Lung microvascular endothelial cell (primary cell): ENCODE results near the gene ST7. TPM values are rescaled to one million over a fixed set of nuclear protein-coding genes. Genes with fewer than 3 reads are reported as not detected.
A peak's percentile ranks its signal among the peaks of the same experiment; 100 is the strongest.

Experiments used
- DNase-seq, 2 donors: peaks; one replicate each; pipeline versions ENCODE4 v3.0.0 to v3.0.0-alpha.2; 2010; ENCODE audit warnings: low read depth in 2 of 2
- total RNA-seq: library from RNA; depleted of rRNA; stranded (reverse); fragments of >200 nt; gene quantifications from 2 replicates; pipeline ENCODE4 v1.2.1, GENCODE V29; 2014

ST7 gene
- total RNA-seq, 1 donor from 2014 or later = 11.5 TPM

GRCh38 chr7:117124591-117125220, 171.4 kb downstream of the ST7 start:
- peak; percentile 96 to 99 for DNase-seq

GRCh38 chr7:117126676-117127075, 173.4 kb downstream of the ST7 start:
- DNase-seq = no peak

- peak; percentile 75 to 78 for DNase-seq
Measured at GRCh38 chr7:117127585-117128168, 174.4 kb downstream of the ST7 start.

GRCh38 chr7:117129521-117129955, 176.2 kb downstream of the ST7 start:
- DNase-seq = peak; percentile 34 to 57

- DNase-seq = no peak
Measured at GRCh38 chr7:117130262-117130661, 177.0 kb downstream of the ST7 start.

- DNase-seq = peak in 1 of 2 donors; percentile 95
Measured at GRCh38 chr7:117132321-117133120, 179.2 kb downstream of the ST7 start.

GRCh38 chr7:117133125-117133524, 179.8 kb downstream of the ST7 start:
- no peak for DNase-seq

GRCh38 chr7:117134411-117134810, 181.1 kb downstream of the ST7 start:
- no peak for DNase-seq

GRCh38 chr7:117134889-117135552, 181.7 kb downstream of the ST7 start:
- DNase-seq = no peak

GRCh38 chr7:117135553-117135891, 182.2 kb downstream of the ST7 start:
- no peak for DNase-seq

GRCh38 chr7:117137868-117138267, 184.6 kb downstream of the ST7 start:
- no peak for DNase-seq

- DNase-seq = no peak
Measured at GRCh38 chr7:117138495-117138894, 185.2 kb downstream of the ST7 start.

GRCh38 chr7:117138981-117139380, 185.7 kb downstream of the ST7 start:
- peak; percentile 7 to 35 for DNase-seq

GRCh38 chr7:117139397-117139984, 186.2 kb downstream of the ST7 start:
- no peak for DNase-seq

- DNase-seq = no peak
Measured at GRCh38 chr7:117140921-117141320, 187.6 kb downstream of the ST7 start.

GRCh38 chr7:117143066-117143465, 189.8 kb downstream of the ST7 start:
- peak; percentile 43 to 47 for DNase-seq

- DNase-seq = peak; percentile 8 to 67
Measured at GRCh38 chr7:117143580-117143979, 190.3 kb downstream of the ST7 start.

- peak in 1 of 2 donors; percentile 8 for DNase-seq
Measured at GRCh38 chr7:117145333-117145732, 192.0 kb downstream of the ST7 start.

- DNase-seq = no peak
Measured at GRCh38 chr7:117146059-117146458, 192.8 kb downstream of the ST7 start.

- no peak for DNase-seq
Measured at GRCh38 chr7:117146511-117146910, 193.2 kb downstream of the ST7 start.

- DNase-seq = no peak
Measured at GRCh38 chr7:117148971-117149370, 195.7 kb downstream of the ST7 start.

- no peak for DNase-seq
Measured at GRCh38 chr7:117149692-117150091, 196.4 kb downstream of the ST7 start.
